Muscle of leg (tissue), 11 donors: ENCODE data around the gene PARVA. TPM values are rescaled to one million over a fixed set of nuclear protein-coding genes. Genes with fewer than 3 reads are reported as not detected.

Source experiments
- DNase-seq: peaks from one replicate; pipeline ENCODE4 v3.0.0; 2013
- H3K27ac ChIP-seq: one replicate; pipeline ENCODE4 v1.5.1; 2013; ENCODE audit warnings: mild to moderate bottlenecking, low read length, control low read depth
- H3K27me3 ChIP-seq: one replicate; pipeline ENCODE4 v1.6.1; 2013; ENCODE audit warnings: low read length; ENCODE audit not compliant: control insufficient read depth, insufficient read depth
- H3K36me3 ChIP-seq: one replicate; pipeline ENCODE4 v1.6.1; 2013; ENCODE audit warnings: low read length; ENCODE audit not compliant: control insufficient read depth, insufficient read depth
- H3K4me1 ChIP-seq: one replicate; pipeline ENCODE4 v1.6.1; 2013; ENCODE audit warnings: low read length; ENCODE audit not compliant: control insufficient read depth, insufficient read depth
- H3K4me3 ChIP-seq: one replicate; pipeline ENCODE4 v1.5.1; 2013; ENCODE audit warnings: low read length, control low read depth
- H3K9me3 ChIP-seq: replicated peaks from 2 replicates; pipeline ENCODE4 v1.6.1; 2013; ENCODE audit warnings: low read depth, low read length; ENCODE audit not compliant: control insufficient read depth
- WGBS: methylation state at CpG from one replicate; pipeline ENCODE4 v1.1.5; 2013; ENCODE audit warnings: missing lambda C conversion rate; ENCODE audit not compliant: insufficient coverage; 5-methylcytosine and 5-hydroxymethylcytosine counted together
- polyA plus RNA-seq, 8 donors: library from polyadenylated mRNA; unstranded; fragments of 120-200 nt; gene quantifications; one replicate each; pipeline versions ENCODE4 v1.2.1 to v1.2.3, GENCODE V29; 2013; ENCODE audit warnings: inconsistent platforms in 1 of 8, low replicate concordance in 1 of 8; ENCODE audit not compliant: insufficient read length in 8 of 8, insufficient read depth in 1 of 8
- total RNA-seq: library from RNA; stranded (reverse); fragments of 120-200 nt; gene quantifications from one replicate; pipeline ENCODE4 v1.2.4, GENCODE V29; 2013

The PARVA gene
- total and polyA plus RNA-seq, 9 donors, result 29.9 to 72.5 (median 57.9) TPM

GRCh38 chr11:12411806-12412727 is 34.7 kb downstream of the PARVA start:
- no peaks in the 10 kb centered on the region for H3K36me3 ChIP-seq
- 29% methylated on average over 5 of the region's 7 CpGs for WGBS
- no peak overlapping the region for H3K4me3 ChIP-seq
- DNase-seq, result peak; percentile 78
- H3K27me3 ChIP-seq, result no peaks in the 10 kb centered on the region
- peak overlapping the region; percentile 26 for H3K27ac ChIP-seq
- H3K4me1 ChIP-seq, result peaks cover 36% of the 10 kb centered on the region
- H3K9me3 ChIP-seq, result no peaks in the 10 kb centered on the region

DNA sequence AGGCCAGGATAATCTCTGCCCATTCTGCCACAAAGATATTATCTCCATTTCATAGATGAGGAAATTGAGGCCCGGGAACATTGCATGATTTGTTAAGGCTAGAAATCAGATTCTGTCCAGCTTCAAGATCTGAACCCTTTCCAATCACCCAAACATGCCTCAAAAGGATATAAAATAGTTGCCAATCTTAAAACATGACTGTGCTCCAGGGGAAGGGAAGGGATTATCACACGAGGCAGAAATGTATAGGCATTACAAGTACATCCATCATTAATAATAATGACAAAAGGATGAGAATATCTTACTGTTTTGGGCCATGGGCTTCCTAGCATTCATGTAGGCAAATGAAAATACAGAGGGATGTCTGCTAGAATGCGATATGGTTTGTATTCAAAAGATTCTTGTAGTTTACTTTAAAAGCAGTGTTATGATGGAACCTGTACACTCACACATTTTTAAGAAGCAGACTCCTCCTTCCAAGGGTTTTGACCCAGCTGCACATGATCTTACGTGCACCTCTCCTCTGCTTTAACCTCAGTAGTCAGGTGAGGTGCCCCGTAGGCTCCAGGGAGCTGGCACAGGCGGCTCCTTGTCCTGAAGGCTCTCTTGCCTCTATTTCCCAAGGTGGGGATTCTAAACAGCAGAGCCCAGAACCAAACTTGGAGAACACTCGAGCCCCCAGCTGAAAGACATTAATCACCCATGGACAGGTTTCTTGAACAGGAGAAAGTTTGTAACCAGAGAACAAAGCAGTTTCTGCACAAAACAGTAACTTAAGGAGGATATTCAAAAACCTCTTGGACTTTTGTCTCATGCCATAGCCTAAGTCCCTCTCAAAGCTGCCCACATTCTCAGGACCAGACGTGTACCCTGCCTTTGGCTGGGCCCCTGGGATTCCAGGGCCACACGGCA is 36.0 kb downstream of the PARVA start:
- Histone ChIP-seq H3K36me3 (no peaks in the 10 kb centered on the region), H3K4me3 (no peak overlapping the region), H3K27me3 (no peaks in the 10 kb centered on the region), H3K4me1 (peaks cover 42% of the 10 kb centered on the region), H3K9me3 (no peaks in the 10 kb centered on the region), H3K27ac (no peak overlapping the region)
- WGBS, result 53% methylated on average over 4 of the region's 9 CpGs
- DNase-seq, result peak; percentile 31

GRCh38 chr11:12414611-12415010 is 37.2 kb downstream of the PARVA start:
- no peak overlapping the region for H3K27ac ChIP-seq
- no peak for DNase-seq
- no peaks in the 10 kb centered on the region for H3K9me3 ChIP-seq
- H3K4me1 ChIP-seq, result peaks cover 45% of the 10 kb centered on the region
- H3K36me3 ChIP-seq, result no peaks in the 10 kb centered on the region
- no peak overlapping the region for H3K4me3 ChIP-seq
- H3K27me3 ChIP-seq, result no peaks in the 10 kb centered on the region
- WGBS, result 93% methylated on average over 3 of the region's 6 CpGs

- Histone ChIP-seq H3K27ac (no peak overlapping the region), H3K4me1 (peaks cover 39% of the 10 kb centered on the region), H3K27me3 (no peaks in the 10 kb centered on the region), H3K4me3 (no peak overlapping the region), H3K36me3 (no peaks in the 10 kb centered on the region), H3K9me3 (no peaks in the 10 kb centered on the region)
- DNase-seq, result peak; percentile 30
- no CpG with 5 or more reads among the region's 4 CpGs for WGBS
Measured at GRCh38 chr11:12415342-12415966, 38.1 kb downstream of the PARVA start.

GRCh38 chr11:12416552-12416951 is 39.2 kb downstream of the PARVA start:
- Histone ChIP-seq H3K27me3 (no peaks in the 10 kb centered on the region), H3K9me3 (no peaks in the 10 kb centered on the region), H3K36me3 (no peaks in the 10 kb centered on the region), H3K4me1 (peaks cover 36% of the 10 kb centered on the region), H3K4me3 (no peak overlapping the region), H3K27ac (no peak overlapping the region)
- no peak for DNase-seq
- 77% methylated on average over 5 of the region's 6 CpGs for WGBS

DNA sequence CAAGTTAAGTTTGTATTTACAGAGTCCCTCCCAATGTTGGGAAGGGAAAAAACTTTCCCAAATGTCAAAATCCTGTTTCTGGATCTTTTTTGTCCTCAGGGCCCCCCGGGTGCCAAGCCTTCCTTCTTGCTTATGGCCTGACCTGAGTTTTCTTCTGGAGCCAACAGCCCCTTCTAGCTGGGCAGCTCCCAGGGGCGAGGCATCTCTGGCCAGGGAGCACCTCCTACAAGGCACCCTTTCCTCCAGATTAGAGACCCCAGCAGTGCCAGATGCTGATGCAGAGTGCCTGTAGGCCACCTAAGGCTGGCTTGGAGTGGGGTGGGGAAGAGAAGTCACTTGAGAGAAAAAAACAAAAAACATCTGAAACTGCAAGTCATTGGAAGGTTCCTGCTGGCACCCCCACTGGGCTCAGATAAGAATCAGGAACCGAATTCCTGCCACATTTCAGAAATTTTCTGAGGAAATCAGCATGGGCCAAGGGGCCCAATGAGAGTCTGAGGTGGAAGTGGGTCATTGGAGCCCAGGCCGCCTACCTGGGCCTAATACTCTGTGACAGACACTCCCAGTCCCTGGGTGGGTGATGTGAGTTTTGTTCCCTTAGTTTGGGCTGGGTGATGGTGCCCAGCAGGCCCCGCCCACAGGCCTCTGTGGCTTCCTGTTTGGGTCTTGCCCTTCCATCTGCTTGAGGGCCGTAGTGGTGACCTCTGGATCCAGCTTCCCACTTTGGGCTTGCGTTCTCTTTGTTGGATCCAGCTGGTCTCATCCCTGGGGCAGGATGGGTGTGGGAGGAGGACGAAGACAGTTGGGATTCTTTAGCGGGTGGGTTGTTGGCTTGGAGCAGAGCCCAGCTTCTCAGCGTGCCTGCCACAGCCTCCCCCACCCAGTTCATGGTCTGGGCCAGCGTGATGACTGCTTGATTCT is 40.6 kb downstream of the PARVA start:
- Histone ChIP-seq H3K9me3 (no peaks in the 10 kb centered on the region), H3K27me3 (no peaks in the 10 kb centered on the region), H3K27ac (peak overlapping the region; percentile 61), H3K4me3 (no peak overlapping the region), H3K4me1 (peaks cover 24% of the 10 kb centered on the region), H3K36me3 (no peaks in the 10 kb centered on the region)
- 64% methylated on average over 5 of the region's 11 CpGs for WGBS
- DNase-seq, result peak; percentile 63

- Histone ChIP-seq H3K4me1 (peaks cover 11% of the 10 kb centered on the region), H3K9me3 (no peaks in the 10 kb centered on the region), H3K27ac (peak overlapping the region; percentile 29), H3K4me3 (no peak overlapping the region), H3K27me3 (no peaks in the 10 kb centered on the region), H3K36me3 (no peaks in the 10 kb centered on the region)
- 60% methylated on average over 1 of the region's 3 CpGs for WGBS
- DNase-seq, result no peak
Measured at GRCh38 chr11:12420040-12420439, 42.7 kb downstream of the PARVA start.

DNA sequence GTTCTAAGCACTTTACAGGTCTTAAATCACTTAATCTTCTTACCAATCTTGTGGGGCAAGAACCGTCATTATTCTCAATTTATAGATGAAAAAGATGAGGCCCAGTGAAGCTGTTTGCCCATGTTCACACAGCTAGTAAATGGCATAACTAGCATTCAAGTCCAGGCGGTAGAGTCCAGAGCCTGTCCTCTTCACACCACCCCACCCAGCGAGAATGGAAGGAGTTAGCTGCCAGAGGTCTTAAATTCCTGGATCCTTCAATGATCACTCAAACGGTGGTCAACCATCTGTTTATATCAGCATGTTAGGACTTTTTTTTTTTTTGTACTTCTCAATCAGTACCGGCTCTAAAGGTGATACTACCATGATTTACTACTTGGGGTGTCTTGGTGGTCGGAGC is 43.3 kb downstream of the PARVA start:
- peak overlapping the region; percentile 29 for H3K27ac ChIP-seq
- peaks cover 11% of the 10 kb centered on the region for H3K4me1 ChIP-seq
- no peaks in the 10 kb centered on the region for H3K9me3 ChIP-seq
- no peak for DNase-seq
- H3K4me3 ChIP-seq, result no peak overlapping the region
- WGBS, result 100% methylated on average over 1 of the region's 6 CpGs
- H3K27me3 ChIP-seq, result no peaks in the 10 kb centered on the region
- H3K36me3 ChIP-seq, result no peaks in the 10 kb centered on the region

GRCh38 chr11:12421386-12421785 is 44.0 kb downstream of the PARVA start:
- no peak for DNase-seq
- Histone ChIP-seq H3K36me3 (no peaks in the 10 kb centered on the region), H3K4me1 (peaks cover 11% of the 10 kb centered on the region), H3K9me3 (no peaks in the 10 kb centered on the region), H3K27me3 (no peaks in the 10 kb centered on the region), H3K4me3 (no peak overlapping the region), H3K27ac (peak overlapping the region; percentile 29)
- WGBS, result 86% methylated on average over 1 of the region's 1 CpG
